Measurements from ENCODE around the gene SLC6A12. TPM values are rescaled to one million over a fixed set of nuclear protein-coding genes. Genes with fewer than 3 reads are reported as not detected.

The SLC6A12 gene
- total RNA-seq, 1 experiment from 2014 or later, result not detected

DNA sequence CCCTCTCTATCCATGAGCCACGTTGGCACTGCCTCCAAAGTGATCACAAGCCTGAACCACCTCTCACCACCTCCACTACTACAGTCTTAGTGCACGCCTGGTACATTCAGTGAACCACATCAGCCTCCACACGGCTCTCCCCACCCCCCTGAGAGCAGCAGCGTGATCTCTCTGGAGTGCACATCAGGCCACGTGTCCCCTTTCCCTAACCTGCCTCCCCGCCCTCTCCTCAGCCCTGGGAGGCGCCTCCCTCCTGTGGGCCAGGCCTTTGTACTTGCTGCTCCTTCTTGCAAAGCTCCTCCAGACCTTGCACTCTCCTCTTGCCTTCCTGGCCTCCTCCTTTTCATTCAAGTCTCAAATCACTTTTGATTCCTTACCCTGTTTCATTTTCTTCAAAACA, 49.8 kb downstream of the SLC6A12 start:
- no peak for DNase-seq (ENCODE audit: low read depth)

DNA sequence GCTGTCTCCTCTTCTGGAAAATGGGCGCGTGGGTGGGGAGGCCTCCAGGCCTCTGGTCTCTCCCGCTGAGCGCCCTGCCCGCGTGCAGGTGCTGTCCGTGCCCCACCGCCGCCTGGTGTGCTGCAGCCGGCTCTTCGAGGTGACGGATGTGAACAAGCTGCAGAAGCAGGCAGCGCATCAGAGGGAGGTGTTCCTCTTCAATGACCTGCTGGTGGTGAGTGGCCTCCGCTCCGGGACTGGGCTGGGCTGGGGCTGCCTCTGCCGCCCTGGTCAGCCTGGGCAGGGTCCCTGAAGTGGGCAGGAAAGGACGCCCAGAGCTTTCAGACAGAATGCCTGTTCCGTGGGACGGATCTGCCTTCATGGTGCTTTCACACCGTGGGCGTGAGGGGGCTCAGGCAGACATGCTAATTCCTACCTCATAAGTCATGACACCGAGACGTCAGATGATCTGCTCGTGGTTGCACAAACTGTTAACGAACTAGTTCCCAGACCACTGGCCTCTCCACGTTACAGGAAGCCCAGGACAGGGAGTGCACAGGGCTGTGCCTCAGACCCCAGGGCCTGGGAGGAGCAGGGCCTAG, 50.5 kb downstream of the SLC6A12 start:
- no peak for DNase-seq (ENCODE audit: low read depth)

DNA sequence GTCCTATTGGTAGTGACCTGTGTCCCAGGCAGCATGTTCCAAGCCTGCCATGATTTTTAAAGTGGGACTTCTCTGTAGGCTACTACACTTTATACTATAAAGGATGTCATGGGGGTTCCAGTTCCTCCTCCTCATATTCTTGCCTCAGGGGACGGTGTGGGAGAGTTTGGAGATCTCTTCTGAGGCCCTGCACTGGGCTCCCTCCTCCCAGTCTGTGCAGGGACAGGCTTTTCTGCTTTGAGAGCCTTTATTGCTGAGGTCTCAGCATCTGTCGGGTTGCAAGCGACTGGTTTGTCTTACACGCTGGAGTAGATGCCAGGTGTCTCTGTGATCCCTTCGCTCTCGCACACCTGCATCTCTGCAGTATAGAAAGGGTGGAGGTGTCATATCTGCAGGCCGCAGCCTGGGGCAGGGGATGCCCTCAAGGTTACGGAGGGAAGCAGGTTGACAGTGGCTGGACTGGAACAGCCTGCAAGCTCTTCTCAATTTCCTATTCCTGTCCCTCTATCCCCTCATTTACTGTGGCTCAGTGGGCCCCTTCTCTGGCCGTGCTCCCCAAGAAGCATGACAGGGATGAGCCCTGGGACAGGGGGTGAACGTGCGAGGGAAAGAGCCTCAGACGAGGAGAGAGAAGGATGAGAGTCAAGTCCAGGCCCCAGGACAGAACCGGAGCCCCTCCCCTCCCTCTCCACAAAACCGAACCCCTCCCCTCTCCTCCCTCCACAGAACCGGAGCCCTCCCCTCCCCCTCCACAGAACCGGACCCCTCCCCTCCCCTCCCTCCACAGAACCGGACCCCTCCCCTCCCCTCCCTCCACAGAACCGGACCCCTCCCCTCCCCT, 51.3 kb downstream of the SLC6A12 start:
- no peak for DNase-seq (ENCODE audit: low read depth)

DNA sequence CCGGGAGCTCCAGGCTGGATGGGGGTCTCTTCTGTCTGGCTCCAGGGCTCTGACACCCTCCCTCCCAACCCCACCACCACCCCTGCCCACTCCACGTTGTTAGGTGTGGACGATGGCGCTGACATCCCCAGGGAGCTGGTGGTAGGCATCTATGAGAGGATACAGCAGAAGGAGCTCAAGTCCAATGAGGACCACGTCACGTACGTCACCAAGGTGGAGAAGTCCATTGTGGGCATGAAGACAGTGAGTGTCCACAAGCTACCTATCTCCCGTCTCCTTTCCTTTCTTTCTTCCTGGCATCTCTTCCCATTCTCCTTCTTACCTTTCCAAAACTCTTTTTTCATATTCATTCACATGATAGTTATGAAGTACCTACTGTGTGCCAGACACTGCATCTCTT, 52.1 kb downstream of the SLC6A12 start:
- DNase-seq (ENCODE audit: low read depth), result no peak

DNA sequence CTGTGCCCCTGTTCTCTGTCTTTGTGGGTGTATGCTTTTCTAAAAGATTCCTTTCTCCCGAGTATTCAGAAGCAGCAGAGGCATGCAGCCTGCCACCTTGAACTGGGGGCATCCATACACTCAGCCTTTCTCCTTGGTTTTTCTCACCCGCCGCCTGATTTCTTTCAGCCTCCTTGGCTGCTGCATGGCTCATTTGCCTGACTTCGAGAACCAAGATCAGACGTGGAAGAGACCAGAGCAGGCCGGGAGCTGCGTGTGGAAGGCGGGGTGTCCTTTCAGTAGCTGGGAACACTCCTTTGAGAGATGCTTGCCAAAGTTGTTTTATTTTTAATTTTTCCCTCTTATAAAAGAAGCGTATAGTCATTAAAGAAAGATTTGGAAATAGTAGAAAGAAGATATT, 53.1 kb downstream of the SLC6A12 start:
- no peak for DNase-seq (ENCODE audit: low read depth)

DNA sequence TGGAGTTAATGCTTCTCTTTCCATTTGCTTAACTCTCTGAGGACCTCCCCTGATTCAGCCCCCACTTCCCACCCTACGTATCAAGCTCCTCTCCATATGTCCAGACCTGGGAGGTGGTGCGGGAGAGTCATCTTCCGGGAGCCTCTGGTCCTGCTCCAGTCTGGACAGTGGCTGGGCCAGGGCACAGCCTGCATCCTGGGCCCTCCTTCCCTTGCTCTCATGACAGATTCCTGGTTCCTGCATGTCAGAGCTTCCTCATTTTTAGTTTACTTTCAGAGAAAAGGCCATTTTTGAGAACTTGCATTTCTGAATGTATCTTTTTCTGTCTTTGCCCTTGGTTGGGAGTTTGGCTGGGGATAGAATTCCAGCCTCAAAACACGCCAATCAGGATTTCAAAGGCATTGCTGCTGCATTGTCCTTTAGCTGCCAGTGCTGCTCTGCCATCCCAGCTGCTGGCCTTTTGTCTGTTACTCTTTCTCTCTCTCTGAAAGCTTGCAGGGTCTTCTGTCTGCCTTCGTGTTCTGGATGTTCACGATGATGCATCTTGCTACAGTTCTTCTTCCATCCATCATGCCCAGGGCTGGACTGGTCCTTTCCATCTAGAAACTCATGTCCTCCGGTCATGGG, 54.7 kb downstream of the SLC6A12 start:
- DNase-seq (ENCODE audit: low read depth), result no peak

DNA sequence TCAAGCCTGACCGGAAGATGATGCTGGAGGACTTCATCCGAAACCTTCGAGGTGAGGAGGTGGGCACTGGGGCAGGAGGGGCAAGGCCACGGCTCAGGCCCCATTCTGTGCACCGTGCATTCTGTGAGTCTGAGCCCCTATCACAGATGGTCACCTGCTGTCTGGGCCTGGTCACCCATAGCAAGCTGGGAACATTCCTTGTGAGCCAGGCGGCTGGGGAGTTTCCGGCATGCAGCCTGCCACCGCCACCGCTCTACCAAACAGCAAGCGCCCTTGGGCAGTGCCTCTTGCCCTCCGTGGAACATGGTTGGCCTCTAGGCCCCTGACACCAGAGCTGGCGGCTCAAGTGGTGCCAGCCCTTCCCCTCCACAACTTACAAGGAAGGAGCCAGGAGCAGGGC, 56.3 kb downstream of the SLC6A12 start:
- no peak for DNase-seq (ENCODE audit: low read depth)

DNA sequence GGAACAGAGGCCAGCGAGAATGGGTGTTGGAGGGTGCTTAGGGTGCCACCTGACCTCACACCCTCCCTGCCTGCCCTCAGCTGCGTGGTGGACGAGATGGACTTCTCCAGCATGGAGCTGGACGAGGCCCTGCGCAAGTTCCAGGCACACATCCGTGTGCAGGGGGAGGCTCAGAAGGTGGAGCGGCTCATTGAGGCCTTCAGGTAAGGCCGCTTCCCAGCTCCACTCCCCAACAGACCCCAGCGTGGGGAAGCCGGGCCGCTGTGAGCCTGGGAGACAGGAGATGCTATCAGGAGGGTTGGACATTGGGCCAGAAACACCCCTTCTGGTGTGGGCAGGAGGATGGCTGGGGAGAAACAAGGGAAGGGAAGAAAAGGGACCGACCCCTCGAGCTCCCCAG, 57.0 kb downstream of the SLC6A12 start:
- no peak for DNase-seq (ENCODE audit: low read depth)

DNA sequence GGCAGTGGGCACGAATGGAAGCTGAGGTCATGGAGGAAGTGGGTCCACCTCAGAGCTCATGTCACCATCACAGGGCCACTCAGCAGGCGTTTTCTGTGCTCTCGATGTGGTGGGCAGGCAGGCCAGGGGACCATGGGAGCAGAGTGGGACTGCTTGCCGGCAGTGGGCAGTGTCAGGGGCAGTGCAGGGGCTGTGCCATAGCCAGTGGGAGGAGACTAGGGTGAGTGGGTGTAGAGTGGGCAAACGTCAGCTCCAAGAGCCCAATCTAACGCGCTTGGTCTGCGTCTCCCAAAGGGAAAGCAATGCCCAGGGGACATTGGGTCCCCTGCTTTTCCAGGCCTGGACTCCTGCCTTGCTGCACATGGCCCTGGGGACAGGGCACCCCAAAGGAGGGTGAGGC, 58.3 kb downstream of the SLC6A12 start:
- no peak for DNase-seq (ENCODE audit: low read depth)

DNA sequence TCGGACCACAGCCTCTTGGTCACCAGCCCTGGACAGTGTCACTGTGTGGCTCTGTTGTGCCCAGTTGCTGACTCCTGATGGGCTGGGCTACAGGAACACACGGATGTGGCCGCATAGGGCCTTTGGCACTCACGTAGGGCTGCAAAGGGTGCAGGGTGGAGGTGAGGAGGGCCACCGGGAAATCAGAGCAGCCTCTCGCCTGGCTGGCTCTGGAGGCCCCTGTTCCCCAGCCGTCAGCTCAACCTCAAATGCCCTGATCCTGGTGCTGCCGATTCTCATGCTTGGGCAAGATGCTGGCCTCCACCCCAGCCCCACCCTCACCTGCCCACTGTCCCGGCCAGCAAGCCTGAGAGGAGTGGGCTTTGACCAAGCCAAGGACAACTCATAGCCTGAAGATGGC, 59.0 kb downstream of the SLC6A12 start:
- DNase-seq (ENCODE audit: low read depth), result no peak

DNA sequence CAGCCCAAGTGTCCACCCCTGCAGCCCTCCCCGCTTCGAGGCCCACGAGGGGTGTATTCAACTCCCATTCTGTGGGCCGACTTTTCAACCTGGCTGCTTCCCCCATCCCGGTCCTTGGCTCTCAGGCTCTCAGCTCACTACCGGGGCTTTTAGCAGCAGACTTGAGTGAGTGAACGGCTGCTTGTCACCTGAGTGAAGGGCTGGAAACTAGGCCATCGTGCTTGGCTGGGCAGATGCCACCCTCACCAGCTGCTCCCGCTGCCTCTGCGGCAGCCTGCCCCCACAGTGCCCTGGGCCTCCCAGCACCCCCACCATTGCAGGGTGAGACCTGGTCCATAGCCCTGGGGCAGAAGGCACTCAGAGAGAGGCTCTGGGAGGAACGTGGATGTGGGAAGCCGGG, 59.9 kb downstream of the SLC6A12 start:
- no peak for DNase-seq (ENCODE audit: low read depth)

DNA sequence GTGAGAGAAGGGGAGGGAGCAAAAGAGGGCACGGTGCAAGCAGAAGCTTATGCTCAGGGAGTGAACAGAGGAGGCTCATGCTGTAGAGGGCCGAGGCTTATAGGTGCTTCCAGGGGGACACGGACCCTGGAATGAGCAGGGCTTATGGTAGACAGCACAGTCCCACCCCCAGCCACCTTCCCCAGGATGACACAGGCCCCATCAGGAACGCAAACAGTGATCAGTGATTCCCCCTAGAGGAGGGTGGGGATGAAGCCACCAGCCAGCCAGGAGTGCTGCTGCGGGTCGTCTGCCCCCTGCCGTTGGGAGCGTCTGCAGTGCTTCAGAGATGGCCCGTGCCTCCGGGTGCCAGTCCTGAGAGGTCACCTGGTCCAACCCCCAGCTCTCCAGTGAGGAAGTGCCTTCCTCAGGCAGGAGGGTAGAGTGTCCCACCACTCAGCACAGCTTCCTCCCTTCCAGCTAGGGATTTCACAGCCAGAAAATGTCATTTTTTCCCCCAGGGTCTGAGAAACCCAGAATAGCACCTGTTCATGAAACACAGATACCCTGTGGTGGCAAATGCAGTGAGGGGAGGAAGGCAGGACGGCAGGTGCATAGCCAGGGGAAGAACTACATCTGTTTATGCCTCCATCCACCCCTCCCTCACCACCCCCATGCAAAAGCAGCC, 60.7 kb downstream of the SLC6A12 start:
- peak; percentile 33 for DNase-seq (ENCODE audit: low read depth)

DNA sequence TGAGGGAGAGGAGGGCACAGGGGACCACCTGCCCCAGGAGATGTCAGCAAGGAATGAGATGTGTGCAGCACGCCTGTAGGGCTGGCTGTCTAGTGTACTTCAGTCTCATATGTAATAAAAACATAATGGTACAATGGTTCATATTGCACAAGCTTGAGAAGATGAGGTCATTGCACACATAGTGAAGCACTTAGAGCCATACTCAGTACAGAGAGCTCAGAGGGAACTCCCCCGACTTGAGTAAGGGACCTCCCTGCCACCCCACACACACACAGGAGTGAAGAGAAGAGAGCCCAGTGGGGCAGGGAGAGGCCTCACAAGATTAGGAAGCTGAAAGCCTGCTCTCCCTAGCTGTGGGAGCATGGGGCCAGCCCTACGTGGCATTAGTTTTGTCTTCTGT, 61.5 kb downstream of the SLC6A12 start:
- DNase-seq (ENCODE audit: low read depth), result no peak

DNA sequence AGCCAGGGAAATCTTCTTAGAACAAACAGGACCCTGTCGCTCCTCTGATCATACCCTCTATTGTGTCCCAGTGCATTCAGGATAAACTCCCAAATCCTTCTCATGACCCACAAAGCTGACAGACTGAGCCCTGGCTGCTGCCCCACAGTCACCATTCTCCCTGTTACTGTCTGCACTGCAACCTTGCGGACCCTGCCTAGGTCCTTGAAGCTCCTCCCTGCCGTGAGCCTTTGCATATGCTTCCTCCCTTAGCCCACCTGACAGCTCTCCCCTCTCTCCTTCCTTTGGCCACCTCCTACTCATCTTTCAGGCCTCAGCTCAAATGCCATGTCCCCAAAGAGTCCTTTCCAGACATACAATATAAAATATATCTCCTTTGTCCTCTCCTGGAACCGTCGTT, 62.4 kb downstream of the SLC6A12 start:
- no peak for DNase-seq (ENCODE audit: low read depth)

DNA sequence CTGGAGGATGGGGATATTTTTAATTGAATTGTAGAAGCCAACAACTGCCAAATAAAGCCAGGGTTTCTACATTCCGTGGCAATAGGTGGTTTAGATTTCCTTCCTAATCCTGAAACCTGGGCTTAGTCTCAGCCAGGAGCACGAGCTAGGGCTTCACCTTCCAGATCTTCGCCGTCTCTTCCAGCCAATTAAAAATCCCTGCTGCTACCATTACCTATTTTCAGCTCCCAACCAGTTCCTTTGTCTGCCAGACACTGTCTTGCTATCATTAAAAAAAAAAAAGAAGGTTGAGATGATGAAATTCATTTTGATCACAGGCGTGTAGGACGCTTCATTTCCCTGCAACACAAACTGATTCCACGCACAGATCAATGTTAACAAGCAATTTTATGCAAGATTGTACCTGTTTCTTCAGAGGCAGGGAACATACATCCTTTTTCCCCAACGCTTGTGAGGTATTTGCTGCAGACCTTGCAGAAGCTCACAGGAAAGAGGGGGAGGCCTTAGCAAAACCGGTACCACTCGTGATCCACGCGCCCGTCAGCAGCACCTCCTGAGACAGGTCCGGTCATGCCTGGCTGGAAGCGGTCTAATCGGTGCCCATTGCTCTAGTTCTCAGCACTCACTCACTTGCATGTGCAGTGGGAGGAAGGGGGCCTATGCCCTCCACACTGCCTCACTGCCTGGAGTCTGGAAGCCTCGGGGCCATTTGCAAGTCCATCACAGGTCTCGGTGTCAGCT, 65.1 kb downstream of the SLC6A12 start:
- DNase-seq (ENCODE audit: low read depth), result no peak

DNA sequence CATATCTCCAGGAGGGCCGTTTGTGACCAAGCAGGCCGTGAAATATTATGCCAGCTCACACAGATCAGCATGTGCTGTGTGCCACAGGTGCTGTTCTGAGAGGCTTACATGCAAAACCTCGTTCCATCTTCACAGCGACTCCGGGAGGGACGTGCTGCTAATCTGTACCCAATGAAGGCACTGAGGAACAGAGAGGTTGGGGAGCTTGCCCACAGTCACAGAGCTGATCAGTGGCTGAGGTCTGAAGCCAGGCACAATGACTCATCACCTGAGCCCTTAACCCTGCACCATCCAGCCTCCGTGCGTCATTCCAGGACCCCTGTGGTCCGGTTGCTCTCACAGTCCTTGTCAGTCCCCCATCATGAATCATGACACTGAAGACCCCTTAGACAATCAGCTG, 66.7 kb downstream of the SLC6A12 start:
- DNase-seq (ENCODE audit: low read depth), result no peak

DNA sequence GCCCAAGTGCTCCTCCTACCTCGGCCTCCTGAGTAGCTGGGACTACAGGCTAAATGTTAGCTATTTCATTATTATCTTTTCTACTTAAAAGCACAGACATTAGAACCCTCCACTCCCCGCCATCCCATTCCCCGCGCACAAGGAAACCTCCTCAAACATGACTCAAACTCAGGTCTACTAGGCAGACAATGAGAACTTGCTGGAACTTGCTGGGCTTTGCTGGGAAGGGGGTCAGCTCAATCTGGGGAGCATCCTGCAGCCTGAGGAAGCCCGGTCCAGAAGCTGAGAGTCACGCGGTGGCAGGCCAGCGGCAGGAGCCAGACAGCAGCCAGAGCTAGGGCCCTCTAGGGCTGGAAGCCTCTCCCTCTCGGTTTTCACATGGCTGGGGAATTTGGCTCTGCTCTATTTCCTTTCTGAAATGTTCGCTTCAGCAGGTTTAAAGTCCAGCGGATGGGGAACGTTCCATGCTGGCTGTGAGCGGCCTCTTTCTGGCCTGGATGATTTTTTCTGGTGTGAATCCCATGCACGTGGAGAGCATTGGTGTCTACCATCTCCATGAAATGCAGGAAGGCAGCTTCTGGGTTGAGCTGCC, 68.5 kb downstream of the SLC6A12 start:
- DNase-seq (ENCODE audit: low read depth), result no peak

DNA sequence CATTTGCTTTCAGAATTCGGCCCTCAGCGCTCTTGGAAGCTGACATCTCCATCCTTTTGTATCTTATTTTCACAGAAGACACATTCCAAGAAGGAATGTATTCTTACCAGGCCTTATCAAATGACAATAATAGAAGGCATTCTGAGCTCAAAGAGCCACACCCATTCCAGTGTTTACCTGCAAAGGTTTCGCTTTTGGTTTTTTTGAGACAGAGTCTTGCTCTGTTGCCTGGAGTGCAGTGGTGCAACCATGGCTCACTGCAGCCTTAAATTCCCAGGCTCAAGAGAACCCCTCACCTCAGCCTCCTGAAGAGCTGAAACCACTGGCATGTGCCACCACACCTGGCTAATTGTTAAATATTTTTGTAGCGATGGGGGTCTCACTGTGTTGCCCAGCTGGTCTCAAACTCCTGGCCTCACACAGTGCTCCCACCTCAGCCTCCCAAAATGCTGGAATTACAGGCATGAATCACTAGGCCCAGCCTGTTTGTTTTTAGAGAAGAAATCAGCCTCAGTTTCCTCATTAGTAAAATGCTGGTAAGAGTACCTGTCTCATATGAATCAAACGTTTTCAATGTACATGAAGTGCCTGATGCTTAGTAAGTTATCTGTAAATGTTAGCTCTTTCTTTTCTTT, 69.2 kb downstream of the SLC6A12 start:
- no peak for DNase-seq (ENCODE audit: low read depth)

DNA sequence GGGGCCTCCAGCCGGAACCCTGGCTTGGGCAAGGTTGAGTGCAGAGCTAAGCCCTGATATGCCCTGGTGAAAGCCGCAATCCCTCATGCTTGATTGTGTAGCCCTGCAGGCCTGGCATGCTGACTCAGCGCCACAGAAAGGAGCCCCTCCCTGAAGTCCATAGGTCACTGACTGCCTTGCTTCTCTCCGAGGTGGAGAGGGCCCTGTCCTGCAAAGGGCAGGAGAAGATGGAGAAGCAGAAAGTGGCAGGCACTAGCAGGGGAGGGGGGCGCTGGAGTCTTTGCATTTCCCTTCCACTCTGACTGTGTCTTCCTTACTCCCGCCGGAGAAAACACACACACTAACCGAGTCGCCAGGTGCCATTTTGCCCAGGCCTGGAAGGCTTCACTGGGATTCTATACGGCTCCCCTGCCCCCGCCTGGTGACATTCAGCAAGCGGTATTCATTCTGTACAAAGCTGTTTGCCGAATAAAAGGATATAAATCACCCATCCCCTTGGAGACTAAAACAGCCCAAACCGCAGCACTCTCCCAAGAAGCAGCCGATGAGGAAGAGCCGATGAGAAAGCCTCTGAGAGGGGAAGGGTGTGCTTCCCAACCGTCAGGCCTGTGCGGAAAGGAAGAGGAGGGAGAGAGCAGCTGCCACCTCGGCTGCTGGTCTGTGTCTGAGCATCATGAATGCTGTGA, 69.8 kb downstream of the SLC6A12 start:
- DNase-seq (ENCODE audit: low read depth), result peak; percentile 26

DNA sequence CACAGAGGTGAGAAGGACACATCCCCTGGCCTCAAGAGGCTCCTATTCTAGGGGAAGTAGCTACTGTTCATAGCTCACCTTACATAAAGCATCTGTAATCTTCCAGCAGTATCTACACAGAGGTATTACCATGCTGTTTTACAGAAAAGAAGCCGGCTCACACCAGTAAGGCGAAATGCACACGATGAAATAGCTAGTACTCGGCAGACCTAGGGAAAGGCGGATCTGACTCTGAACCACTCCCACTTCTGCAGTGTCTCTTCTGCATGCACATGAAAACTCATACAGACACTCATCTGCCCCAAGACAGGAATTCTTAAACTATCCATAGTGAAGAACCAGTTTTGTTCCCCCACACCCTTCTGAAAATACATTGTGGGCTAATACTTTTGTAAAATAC, 73.8 kb downstream of the SLC6A12 start:
- no peak for DNase-seq (ENCODE audit: low read depth)
